Rectal smooth muscle tissue (tissue), 1 donor: Measurements from ENCODE around the gene ERGIC3.

Source experiments
- H3K27ac ChIP-seq: one replicate; pipeline ENCODE4 v1.7.0; 2013; ENCODE audit warnings: low read depth, low read length, inconsistent platforms
- H3K27me3 ChIP-seq: one replicate; pipeline ENCODE4 v1.7.0; 2013; ENCODE audit warnings: low read length; ENCODE audit not compliant: control insufficient read depth, insufficient read depth
- H3K36me3 ChIP-seq: one replicate; pipeline ENCODE4 v1.7.0; 2013; ENCODE audit warnings: low read length; ENCODE audit not compliant: control insufficient read depth, insufficient read depth
- H3K4me1 ChIP-seq: one replicate; pipeline ENCODE4 v1.7.0; 2013; ENCODE audit warnings: low read length; ENCODE audit not compliant: control insufficient read depth, insufficient read depth
- H3K4me3 ChIP-seq: one replicate; pipeline ENCODE4 v1.7.0; 2013; ENCODE audit warnings: low read length
- H3K9ac ChIP-seq: one replicate; pipeline ENCODE4 v1.7.0; 2013; ENCODE audit warnings: low read length

ERGIC3 gene

DNA sequence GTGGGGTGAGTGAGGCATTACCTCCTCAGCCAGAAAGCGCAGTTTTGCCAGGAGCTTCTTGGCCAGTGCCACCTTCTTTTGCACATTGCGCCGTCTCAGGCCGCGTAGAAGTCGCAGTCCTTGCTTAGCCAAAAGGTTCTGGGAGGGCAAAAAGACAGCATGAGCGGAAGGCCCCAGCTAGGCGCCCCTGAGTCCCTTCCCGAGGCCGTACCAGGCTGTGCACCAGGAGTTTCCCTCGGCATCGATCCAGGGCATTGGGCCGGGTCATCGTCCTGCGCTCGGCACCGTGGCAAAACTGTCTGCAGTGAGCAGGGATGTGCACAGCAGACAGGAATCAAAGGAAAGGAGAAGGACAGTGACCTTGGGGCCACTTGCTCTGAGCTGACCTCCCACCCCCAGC, 53.6 kb downstream of the ERGIC3 start:
- Histone ChIP-seq H3K4me3 (no peak overlapping the region), H3K27ac (no peak overlapping the region)

DNA sequence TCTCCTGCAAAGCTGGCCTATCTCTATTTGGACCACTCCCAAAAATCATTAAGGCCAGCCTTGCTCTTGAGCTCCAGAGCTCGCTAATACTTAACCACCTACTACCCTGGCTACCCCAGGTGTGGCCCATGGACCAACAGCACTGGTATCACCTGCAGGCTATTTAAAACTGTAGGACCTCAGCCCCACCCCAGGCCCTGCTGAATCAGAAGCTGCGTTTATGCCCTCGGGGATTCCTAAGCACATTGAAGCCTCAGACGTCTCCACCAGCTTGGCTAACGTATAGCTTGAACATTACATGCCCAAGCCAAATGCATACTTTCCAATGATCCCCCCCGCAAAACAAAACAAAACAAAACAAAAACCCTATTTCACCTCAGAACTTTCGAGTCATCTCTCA, 54.0 kb downstream of the ERGIC3 start:
- Histone ChIP-seq H3K27me3 (peaks cover 6% of the 10 kb centered on the region), H3K36me3 (no peaks in the 10 kb centered on the region), H3K27ac (no peak overlapping the region)

More for the DNA sequence above, 53.6 kb downstream of the ERGIC3 start:
- Histone ChIP-seq H3K27me3 (peaks cover 4% of the 10 kb centered on the region), H3K4me1 (no peaks in the 10 kb centered on the region), H3K36me3 (no peaks in the 10 kb centered on the region), H3K9ac (no peak overlapping the region)

DNA sequence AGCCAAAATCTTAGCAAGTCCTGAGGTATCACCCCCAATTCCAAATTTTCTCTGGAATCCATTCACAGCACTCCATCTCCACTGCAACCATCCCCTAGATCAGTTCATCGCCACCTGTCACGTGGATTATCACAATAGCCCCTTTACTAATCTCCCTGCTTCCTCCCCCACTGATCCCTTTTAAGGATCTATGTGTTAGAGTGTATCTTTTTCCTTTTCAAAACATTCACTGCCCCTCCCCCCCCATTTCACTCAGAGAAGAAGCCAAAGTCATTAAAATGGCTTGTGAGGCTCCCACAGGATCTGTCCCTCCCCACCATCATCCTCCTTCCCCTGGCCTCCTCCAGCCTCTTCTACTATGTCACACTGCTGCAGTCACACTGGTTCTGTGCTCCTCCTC, 55.3 kb downstream of the ERGIC3 start:
- Histone ChIP-seq H3K27ac (no peak overlapping the region), H3K4me1 (no peaks in the 10 kb centered on the region), H3K9ac (no peak overlapping the region), H3K27me3 (peaks cover 9% of the 10 kb centered on the region), H3K4me3 (no peak overlapping the region), H3K36me3 (no peaks in the 10 kb centered on the region)

More for the DNA sequence above, 54.0 kb downstream of the ERGIC3 start:
- H3K9ac ChIP-seq: no peak overlapping the region
- H3K4me1 ChIP-seq: no peaks in the 10 kb centered on the region
- no peak overlapping the region for H3K4me3 ChIP-seq

DNA sequence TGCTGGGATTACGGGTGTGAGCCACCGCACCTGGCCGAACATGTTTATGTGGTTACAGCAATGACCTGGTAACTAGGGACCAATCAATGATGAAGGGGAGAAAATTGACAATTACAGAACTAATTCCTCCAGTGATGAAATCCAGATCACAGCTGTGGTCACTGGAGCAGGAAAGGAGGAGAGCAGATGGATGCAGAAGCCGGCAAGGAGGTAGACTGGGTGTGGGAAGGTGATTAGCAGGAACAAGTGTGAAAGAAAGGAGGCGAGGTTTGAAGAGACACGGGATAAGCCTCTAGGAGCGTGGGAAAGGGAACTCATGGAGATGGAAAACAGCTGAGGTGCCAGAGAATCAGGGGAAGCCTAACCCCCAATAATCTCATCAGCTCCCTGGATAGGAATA, 56.6 kb downstream of the ERGIC3 start:
- H3K27me3 ChIP-seq: peaks cover 9% of the 10 kb centered on the region
- no peaks in the 10 kb centered on the region for H3K4me1 ChIP-seq
- H3K9ac ChIP-seq: no peak overlapping the region
- H3K4me3 ChIP-seq: no peak overlapping the region
- H3K36me3 ChIP-seq: no peaks in the 10 kb centered on the region
- H3K27ac ChIP-seq: no peak overlapping the region

DNA sequence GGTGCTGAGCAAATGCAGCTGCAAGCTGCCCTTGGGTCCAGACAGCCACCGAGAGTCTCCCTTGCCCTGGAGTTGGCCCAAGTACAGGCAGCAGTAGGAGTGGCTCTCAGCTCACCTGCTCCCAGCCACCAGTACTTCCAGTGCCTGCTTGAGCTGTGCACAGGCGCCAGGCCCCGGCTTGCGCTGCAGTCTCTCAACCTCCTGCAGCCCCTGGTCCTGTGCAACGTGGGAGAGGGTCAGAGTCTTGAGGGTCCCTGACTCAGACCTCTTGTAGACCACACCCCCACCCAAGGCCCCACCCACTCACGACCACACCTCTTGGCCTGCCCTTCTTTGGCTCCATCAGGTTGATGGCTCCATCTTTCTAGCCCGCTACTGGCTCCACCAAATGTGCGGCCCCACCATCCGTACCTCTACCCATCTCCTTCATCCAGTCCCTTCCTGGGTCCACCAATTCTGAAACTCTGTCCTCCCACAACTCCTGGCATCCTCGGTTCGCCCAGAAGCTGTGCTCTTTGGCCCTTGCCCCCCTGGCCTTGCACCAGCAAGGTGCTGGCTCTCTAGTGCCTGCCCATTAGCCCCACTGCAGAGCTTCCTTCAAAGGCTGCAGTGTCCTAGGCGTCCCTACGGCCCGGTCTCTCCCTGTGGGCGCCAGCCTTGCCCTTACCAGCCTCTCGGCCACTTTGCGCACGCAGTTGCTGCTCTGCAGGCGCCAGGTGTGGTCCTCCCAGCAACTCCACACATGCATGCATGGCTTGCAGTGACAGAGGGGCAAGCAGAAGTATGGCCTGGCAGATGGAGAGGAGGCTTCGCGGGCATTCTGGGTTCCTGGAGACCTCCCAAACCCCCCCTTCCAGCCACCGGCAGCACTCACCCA, 57.3 kb downstream of the ERGIC3 start:
- Histone ChIP-seq H3K9ac (no peak overlapping the region), H3K27me3 (peaks cover 9% of the 10 kb centered on the region)

DNA sequence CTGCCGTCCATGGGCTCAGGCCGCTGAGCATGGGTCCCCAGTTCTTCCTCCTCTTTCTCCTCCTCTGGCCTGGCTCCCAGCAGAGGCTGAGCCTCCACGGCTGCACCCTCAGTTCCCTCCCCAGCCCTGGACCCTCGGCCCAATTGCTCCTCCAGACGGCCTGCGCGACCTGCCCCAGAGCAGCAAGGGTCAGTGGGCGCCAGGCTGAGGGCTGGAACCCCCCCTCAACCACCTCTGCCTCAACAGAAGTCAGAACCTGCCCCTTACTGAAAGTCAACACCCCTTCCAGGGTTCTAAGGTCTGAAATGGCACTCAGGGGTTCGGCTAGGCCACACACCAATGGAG, 57.9 kb downstream of the ERGIC3 start:
- no peak overlapping the region for H3K9ac ChIP-seq
- H3K27me3 ChIP-seq: peaks cover 9% of the 10 kb centered on the region
- no peak overlapping the region for H3K4me3 ChIP-seq
- no peaks in the 10 kb centered on the region for H3K36me3 ChIP-seq
- no peak overlapping the region for H3K27ac ChIP-seq
- H3K4me1 ChIP-seq: no peaks in the 10 kb centered on the region

More for the DNA sequence above, 57.3 kb downstream of the ERGIC3 start:
- no peak overlapping the region for H3K4me3 ChIP-seq
- H3K27ac ChIP-seq: no peak overlapping the region
- H3K36me3 ChIP-seq: no peaks in the 10 kb centered on the region
- no peaks in the 10 kb centered on the region for H3K4me1 ChIP-seq

DNA sequence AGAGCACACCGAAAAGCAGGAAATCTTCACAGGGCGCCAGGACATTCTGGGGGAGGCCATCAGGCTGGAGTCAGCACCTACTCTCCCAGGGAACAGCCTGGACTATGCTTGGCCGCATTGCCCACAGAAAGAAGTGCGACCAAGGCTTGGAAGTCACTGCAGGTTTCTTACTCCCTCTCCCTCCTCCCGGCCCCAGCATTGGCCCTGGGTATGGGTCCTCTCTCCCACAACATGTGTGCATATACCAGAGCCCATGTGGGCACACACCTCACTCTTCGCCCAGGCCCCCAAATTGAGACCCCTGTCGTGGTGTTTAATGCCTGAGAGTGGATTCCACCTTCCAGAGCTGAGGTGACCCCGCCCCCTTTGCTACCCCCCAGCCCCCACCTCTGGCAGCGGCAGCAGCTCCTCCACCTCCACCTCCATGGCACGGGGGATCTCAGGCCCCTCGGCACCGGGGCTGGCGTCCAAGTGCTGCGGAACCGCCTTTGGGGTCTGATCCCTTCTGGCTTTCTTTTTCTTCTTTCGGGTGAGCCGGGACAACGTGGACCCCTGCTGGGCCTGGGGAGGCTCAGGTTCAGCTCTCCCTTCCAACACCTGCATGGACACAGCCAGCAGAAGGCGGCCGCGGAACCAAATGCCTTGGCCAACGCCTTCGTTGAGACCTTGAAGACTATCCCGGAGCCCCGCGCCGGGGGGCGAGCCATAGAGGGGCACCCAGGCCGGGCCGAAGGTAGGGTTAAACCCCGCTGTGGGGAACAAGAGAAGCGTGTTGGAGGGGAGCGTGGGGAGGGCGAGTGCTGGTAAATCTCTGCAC, 58.5 kb downstream of the ERGIC3 start:
- Histone ChIP-seq H3K27me3 (peaks cover 9% of the 10 kb centered on the region), H3K27ac (no peak overlapping the region), H3K4me1 (no peaks in the 10 kb centered on the region), H3K9ac (no peak overlapping the region), H3K4me3 (peak overlapping the region; percentile 58), H3K36me3 (no peaks in the 10 kb centered on the region)

DNA sequence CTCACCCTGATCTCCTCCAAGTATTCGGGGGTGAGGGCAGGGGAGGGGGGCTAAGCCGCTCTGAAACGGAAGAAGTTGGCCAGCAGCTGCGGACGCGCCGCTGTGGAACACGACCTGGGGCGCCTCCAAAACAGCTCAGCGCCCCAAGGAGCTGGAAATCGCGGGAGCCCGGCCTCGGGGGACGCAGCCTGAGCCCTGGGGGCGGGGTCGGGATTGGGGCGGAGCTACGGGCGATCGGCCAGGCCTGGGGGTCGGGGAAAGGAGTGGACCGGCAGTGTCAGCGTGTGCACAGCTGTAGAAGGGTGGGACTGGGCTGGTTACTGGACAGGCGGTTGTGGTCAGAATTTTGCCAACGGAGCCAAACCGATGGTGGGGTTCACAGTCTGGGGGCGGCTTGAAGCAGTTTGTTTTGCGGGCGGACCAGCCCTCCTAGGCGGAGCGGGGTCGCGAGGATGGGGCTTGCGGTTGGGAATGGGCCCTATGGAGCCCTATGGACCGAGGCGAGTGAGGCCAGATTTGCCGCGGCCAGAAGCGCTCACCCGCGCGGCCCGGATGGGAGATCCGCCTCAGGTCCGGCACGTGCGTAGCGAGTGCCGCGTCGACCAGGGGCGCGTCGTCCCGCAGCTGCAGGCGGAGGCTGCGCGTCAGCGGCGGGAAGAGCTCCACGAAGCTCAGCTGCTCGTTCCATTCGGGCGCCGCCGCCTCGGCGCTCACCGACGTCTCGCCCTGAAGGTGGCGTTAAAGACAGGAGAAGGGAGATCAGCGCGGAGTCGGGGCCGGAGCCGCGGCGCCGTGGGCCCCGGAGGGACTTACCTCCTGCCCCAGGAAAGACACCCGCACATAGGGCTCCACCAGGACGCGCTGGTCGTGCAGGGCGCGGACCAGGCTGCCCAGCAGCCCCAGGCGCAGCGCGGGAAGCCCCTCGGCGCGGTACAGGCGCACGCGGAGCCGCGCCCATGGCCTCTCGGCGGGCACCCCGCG, 59.4 kb downstream of the ERGIC3 start:
- Histone ChIP-seq H3K27me3 (peaks cover 9% of the 10 kb centered on the region), H3K27ac (no peak overlapping the region), H3K36me3 (no peaks in the 10 kb centered on the region), H3K4me1 (no peaks in the 10 kb centered on the region), H3K9ac (no peak overlapping the region), H3K4me3 (peak overlapping the region; percentile 58)

DNA sequence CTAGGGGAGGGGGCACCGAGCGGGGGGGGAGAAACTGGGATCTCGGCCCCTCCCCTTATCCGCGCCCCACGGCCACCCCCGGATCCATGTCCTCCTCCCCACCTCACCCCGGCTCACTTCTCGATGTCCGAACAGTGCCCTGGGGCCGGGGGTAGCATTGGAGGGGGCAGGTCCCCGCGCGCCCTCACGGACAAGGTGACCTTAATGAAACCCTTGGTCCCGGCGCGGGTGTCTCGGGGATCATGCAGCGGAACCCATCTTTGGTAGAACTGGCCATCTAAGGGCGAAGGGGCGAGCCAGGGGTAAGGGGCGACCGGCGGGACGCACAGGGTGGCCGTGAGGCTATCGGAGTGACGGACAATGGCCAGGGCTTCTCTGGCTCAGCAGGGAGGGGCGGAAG, 60.1 kb downstream of the ERGIC3 start:
- no peak overlapping the region for H3K9ac ChIP-seq
- no peaks in the 10 kb centered on the region for H3K4me1 ChIP-seq
- H3K27ac ChIP-seq: no peak overlapping the region
- H3K4me3 ChIP-seq: peak overlapping the region; percentile 58
- no peaks in the 10 kb centered on the region for H3K36me3 ChIP-seq
- H3K27me3 ChIP-seq: peaks cover 9% of the 10 kb centered on the region

DNA sequence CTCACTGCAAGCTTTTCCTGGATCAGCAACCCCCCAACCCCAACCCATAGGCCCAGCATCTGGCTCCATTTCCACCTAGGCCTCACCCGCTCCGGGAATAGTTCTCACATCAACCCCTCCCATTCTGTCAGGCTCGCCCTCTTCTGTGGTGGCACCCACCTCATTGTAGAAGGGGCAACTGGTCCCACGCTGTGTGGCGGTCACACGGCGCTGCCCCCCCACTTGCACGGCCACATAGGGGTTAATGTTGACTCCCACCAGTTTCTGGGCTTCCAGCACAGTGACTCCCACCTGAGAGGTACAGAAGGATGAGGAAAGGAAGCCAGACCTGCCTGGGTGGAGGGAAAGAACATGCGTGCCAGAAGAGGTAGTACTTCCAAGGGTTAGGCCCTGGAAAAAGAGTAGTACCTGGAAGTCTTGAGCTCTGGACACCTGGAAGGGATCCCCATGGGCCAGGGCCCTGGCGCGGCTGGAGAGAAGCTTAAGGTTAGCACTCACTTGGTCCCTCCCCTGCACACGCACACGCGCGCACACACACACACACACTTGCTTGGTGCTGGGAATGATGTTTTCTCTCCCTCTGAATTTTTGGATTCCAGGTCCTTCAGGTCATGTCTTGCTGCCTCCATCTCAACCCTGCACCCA, 61.1 kb downstream of the ERGIC3 start:
- Histone ChIP-seq H3K4me1 (no peaks in the 10 kb centered on the region), H3K27ac (no peak overlapping the region)

DNA sequence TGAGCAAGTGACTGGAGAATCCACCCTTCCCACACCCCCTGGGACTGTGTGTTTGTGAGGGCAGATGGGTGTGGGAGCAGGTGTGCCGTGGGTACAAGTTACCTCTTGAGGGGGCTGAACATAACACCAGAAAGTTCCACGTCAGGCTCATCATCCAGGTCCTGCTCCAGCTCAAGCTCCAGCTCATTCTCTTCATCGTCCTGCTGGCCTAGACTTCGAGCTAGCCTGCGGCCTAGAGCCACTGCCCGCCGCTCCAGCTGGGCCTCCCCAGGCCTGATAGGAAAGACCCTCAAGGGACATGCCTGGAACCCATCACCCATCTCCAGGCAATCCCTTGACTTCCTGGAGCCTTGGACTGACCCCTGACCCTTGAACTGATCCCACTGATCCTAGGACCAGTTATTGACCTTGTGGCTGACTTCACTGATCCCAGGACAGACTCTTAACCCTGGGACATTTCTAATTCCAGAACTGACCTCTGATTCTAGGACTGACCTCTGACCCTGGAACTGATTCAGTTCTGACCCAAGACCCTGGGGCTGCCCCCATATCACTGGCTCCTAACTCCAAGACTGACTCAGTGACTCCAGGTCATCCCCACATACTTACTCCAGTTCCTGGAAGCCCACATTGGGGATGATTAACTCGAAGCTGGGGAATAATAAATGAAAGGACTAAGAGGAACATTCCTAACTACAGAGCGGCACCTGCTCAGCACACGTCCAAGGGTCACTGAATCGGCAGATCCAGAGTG, 62.0 kb downstream of the ERGIC3 start:
- Histone ChIP-seq H3K27ac (no peak overlapping the region), H3K4me3 (no peak overlapping the region), H3K27me3 (peaks cover 9% of the 10 kb centered on the region), H3K4me1 (no peaks in the 10 kb centered on the region), H3K36me3 (no peaks in the 10 kb centered on the region), H3K9ac (no peak overlapping the region)

More for the DNA sequence above, 61.1 kb downstream of the ERGIC3 start:
- Histone ChIP-seq H3K36me3 (no peaks in the 10 kb centered on the region), H3K27me3 (peaks cover 9% of the 10 kb centered on the region), H3K9ac (no peak overlapping the region), H3K4me3 (no peak overlapping the region)
